SK-N-SH (cell line): ENCODE data around the gene IRF1.

Source experiments
- TF ChIP-seq, protein P1 (sequence below): fragments of 200-600 bp; sonication (generic); IDR thresholded peaks from 2 replicates; pipeline ENCODE4 v1.6.1; 2017; ENCODE audit warnings: antibody characterized with exemption, mild to moderate bottlenecking, moderate library complexity
- TF ChIP-seq, protein P2 (sequence below): IDR thresholded peaks from 2 replicates; pipeline ENCODE4 v1.4.0; 2012; ENCODE audit warnings: low read depth

DNA sequence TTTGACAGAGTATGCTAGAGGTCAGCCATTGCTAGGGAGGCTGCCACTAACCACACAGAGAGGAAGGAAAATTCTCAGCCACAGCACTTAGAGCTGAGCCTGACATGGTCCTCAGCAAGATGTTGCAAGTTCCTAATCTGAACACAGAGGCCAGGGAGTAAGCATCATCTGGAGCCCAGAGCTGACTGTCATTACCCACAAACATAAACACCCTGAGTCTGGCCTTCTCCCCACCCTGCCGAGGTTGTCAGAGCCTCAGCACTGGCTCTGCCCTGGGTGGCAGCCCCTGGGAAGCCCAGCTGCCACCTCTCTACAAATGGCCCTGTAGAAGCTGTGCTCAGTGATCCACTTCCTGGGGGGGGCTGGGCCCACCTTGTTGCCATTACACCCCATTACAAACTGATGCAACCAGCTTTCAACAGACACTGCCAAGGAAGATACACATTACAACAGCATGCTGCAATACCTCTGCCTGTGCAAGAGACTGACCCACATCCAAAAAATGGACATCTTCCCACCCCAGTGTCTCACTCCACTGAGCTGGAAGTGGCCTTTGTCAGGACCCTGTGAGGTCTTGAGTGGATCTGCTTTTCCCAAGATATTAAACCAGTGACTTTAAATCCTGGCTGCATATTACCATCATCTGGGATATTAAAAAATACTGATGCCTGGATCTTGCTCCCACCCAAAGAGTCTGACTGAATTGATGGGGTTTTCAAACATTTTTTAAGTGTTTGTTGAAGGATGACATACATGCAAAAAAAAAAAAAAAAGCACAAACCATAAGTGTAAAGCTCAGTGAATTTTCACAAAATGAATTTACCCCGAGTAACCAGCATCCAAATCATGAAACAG is 33.0 kb downstream of the IRF1 start:
- TF ChIP-seq, protein P1, sequence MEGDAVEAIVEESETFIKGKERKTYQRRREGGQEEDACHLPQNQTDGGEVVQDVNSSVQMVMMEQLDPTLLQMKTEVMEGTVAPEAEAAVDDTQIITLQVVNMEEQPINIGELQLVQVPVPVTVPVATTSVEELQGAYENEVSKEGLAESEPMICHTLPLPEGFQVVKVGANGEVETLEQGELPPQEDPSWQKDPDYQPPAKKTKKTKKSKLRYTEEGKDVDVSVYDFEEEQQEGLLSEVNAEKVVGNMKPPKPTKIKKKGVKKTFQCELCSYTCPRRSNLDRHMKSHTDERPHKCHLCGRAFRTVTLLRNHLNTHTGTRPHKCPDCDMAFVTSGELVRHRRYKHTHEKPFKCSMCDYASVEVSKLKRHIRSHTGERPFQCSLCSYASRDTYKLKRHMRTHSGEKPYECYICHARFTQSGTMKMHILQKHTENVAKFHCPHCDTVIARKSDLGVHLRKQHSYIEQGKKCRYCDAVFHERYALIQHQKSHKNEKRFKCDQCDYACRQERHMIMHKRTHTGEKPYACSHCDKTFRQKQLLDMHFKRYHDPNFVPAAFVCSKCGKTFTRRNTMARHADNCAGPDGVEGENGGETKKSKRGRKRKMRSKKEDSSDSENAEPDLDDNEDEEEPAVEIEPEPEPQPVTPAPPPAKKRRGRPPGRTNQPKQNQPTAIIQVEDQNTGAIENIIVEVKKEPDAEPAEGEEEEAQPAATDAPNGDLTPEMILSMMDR = no peak
- TF ChIP-seq, protein P2, sequence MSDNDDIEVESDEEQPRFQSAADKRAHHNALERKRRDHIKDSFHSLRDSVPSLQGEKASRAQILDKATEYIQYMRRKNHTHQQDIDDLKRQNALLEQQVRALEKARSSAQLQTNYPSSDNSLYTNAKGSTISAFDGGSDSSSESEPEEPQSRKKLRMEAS = no peak
